HG02610 (cell line): Measurements from ENCODE around the gene FGF11.

Experiments
- ATAC-seq: cut with Tn5 transposase; IDR thresholded peaks from one replicate; pipeline ENCODE4 v1.9.1; 2021; ENCODE audit warnings: mild to moderate bottlenecking, moderate library complexity; ENCODE audit not compliant: unreplicated experiment

The FGF11 gene

DNA sequence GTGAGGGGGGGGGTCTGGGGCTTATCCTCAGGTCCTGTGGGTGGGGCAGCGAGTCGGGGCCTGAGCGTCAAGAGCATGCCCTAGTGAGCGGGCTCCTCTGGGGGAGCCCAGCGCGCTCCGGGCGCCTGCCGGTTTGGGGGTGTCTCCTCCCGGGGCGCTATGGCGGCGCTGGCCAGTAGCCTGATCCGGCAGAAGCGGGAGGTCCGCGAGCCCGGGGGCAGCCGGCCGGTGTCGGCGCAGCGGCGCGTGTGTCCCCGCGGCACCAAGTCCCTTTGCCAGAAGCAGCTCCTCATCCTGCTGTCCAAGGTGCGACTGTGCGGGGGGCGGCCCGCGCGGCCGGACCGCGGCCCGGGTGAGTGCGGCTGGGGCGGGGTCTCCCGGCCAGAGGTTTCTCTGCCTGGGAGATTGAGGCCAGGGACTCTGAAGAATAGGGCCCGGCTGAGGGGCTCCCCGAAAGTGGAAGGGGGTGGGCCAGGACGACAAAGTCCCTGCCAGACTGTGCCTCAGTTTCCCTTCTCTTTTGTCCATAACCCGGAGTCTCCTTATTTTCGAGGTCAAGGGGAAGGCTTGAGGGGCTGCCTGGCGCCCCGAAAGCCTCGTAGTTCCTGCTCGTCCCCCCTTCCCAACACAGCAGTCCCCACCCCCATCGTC, at the start of gene FGF11:
FGF11 (plus strand) TSS at position 51 of the 651 bp plus-strand sequence; CDS start at position 160, 109 bp downstream.
- no peak for ATAC-seq

DNA sequence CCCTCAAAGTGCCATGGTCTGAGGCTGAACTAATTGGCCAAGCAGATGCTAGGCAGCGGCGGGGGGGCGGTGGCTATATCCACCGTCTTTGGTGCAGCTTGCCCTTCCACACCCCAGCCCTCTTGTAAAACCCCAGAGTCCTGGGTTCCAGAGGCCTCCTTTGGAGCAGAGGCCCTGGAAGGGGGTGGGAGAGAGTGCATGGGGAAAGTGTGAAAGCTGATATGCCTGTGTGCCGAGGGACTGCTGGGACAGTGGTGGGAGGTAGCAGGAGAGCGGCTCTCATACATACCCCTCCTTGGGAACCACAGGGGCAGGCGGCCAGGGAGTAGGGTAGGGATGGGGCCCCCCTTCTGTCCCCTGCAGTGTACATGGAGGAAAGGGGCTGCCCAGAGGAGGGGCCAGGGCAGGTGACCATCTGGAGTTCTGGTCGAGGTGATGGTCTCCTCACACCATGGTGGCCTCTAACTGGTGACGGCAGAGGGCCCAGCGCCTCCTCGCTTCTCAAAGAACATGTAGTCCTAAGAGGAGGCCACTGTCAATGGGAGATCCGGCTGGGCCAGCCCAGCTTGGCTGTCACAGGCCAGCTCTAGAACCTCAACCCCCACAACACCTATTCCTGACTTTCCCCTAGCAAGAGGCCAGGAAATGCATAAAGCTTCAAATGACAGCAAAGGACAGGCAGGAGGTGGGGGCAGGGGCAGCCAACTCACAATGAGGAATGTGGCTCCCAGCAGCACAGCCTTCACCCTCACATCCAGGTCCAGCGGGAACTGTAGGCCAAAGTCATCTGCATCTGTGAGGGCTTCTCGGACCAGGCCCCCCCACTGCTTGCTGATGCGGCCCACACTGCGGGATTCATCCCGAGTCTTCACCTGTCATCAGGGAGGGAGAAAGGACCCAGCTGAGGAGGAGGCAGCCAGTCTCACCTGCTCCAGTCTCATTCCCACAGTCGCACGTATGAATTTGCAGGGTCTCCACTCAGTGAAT, 49.1 kb upstream of the FGF11 start:
- no peak for ATAC-seq

DNA sequence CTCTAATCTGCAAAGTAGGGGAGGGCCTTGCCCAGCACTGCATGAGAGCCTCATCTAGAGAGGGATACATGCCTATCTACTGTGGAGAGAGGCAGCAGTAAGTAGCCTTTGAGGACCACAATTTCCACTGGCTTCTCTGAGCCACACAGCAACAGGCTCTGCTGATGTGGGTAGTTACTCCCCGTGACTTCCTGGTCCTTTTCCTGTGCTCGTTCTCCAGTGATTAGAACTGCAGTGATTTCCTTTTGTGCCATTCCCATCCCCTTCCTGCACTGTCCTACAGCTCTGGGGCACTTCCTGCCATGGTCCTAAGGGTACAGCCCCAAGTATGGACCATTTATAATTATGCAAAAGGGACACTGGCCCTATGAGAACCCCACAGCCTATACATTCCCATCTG, 48.0 kb upstream of the FGF11 start:
- ATAC-seq = no peak

- no peak for ATAC-seq
Observed at GRCh38 chr17:7392696-7393612, 46.4 kb upstream of the FGF11 start.

DNA sequence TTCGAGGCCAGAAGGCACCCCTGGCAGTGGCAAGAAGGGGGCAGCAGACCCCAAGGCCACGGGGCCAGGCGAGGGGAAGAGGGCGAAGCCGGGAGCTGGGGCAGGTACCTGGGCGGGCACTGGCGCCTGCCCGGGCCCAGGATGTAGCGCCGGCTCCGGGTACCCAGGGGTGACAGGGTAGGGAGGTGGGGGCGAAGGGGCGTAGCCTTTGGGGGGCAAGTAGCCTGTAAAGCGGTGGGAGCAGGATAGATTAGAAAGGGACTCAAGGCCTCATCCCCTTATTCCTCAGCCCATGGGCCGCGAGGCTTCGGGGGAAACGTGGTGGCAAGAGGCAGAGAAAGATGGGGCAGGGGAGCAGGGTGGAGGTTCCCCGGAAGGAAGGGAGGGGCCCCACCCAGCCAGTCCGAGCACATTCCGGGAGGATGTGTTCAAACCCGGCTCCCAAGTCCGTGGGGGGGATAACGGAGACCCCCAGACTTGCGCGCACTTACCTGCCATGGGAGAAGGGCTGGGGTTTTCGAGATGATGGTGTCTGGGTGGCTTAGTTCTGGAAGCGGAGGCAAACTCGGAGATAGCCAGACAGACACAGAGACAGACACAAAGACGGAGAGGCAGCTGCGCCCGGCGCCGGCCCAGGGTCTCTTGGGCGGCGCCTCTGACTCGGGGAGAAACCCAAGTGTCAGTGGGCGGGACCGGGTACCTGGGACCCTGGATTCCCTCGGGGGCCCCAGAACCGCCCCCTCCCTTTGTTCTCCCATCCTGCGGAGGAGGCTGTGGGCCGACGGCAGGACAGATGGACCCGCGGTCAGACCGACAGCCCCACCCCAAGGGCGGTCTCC, 45.5 kb upstream of the FGF11 start:
- ATAC-seq = peak; percentile 38

- peak; percentile 72 for ATAC-seq
Observed at GRCh38 chr17:7394452-7395191, 44.7 kb upstream of the FGF11 start, which contains the start of gene PLSCR3. Gene PLSCR3, minus strand, starts transcription at chr17:7394525. Its CDS starts 415 bp downstream, at chr17:7394110.

DNA sequence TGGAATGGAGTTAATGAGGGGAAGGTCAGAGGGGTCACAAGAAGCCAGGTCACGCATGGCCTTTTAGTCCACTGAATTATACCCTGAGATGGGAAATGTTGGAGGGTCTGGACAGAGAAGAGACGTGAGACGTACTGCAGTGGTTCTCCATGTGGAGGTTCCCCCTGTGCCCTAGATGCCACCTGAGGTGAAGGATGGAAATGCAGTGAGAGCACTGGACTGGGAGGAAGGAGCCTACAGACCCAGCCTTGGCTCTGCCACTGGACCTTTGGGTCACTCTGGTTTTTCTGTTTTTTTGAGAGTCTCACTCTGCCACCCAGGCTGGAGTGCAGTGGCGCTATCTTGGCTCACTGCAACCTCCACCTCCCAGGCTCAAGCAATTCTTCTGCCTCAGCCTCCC, 43.2 kb upstream of the FGF11 start:
- no peak for ATAC-seq

GRCh38 chr17:7398612-7399011, 40.7 kb upstream of the FGF11 start:
- no peak for ATAC-seq

DNA sequence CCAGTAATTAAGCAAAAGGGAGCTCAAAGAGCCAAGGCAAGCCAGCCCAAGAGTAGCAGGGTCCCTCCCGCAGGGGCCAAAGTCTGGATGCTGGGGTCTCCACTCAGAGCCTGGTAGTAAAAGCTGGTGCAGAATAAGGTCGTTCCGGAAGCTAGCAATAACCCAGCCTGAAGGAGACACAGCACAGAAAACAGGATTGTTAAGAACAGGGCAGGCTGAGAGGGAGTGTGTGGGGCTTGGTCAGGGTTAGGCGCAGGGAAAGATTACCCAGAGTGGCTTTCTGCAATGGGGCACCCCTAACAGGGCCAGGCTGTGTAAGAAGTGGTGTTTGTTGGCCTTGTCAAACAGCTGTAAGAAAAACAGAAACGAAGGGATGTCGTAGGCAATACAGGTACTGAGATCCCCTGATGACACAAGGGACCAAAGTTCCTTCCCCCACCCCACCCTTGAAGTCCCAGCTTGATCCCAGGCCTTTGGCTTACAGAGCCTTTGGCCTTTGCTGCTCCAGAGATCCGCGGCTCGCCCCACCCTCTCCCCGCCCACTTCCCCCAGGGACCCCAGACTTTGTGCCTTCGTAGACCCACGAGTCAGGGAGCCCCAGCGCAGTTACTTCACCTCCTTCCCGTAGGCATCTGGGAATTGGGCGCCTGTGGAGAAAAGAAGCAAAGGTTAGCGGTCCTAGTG, 36.1 kb upstream of the FGF11 start:
- no peak for ATAC-seq

DNA sequence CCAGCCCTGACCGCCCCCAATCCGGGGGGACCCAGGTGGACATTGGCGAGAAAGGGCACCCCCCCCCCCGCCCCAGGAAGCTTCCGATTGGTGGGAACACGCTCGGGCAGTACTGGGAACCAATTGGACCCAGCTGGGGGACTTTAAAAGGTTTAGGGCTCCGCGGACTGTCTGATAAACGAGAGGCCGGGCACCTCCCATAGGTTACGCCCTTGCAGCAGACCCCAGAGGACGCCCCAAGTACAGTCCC, 35.7 kb upstream of the FGF11 start:
- no peak for ATAC-seq

DNA sequence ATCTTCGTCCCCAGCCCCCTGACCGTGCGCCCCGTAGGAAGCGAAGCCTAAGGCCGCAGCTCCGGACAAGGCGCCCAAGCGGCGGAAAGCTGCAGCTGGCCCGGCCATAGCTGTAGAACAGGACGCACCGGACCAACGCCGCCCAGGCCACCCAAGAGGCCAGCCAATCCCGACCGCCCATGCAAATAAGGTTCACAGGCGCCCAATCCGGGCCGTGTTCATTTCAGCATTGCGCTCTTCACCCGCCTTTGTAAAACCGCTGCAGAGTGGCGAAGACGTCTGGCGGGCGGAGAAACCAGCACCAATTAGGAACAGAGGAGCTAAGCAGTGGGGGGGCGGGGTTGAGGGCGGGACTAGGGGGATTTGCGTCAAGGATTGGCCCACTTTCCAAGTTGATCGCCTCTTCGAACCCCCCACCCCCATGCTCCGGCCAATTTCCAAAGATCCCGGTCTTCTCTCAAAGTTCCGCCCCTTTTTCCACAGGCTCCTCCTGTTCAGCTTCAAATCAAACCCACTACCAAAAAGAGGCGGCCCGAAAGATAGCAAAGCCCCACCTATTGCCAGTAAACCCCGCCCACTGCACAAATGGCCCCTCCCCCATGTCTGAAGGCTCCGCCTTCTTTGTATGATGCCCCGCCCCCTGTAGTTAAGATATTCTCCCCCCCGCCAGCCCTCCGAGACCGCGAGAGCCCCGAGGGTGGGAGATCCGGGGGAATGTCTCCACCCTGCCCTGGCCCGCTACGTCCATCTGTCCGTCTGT, 35.2 kb upstream of the FGF11 start, which contains the start of gene TMEM256:
TMEM256 (minus strand) TSS at position 121 of the 760 bp plus-strand sequence; CDS start at position 108, 13 bp downstream.
- ATAC-seq = peak; percentile 95

DNA sequence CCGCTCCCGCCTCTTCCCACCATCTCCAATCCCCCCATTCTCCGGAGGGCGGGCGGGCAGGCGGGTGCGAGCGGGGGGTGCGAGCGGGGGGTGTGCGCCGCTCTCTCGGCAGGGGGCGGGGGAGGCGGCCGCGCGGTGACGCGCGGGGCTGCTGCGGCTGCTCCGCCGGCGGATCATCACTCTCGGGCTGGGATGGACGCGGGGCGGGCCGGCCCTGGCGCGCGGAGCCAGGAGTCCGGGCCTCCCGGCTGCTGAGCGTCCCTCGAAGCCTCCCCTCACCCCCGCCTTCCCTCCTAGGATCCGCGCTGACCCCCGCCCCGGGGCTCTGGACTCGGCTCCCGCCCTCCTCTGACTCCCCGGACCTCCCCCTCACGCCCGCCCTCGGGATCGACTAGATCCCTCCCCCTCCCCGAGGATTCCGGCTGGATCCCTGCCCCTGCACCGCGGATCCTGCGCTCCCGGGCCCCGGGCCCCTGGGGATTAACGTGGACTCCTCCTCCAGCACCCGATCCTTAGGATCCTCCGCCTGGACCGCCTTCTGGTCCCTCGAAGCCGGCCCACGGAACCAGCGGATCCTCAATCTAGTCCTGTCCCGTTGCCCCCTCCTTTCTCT, 34.5 kb upstream of the FGF11 start:
- ATAC-seq = no peak

- no peak for ATAC-seq
Observed at GRCh38 chr17:7405350-7406234, 33.7 kb upstream of the FGF11 start.

- ATAC-seq = no peak
Observed at GRCh38 chr17:7406235-7406825, 33.0 kb upstream of the FGF11 start.

- ATAC-seq = no peak
Observed at GRCh38 chr17:7407082-7407481, 32.2 kb upstream of the FGF11 start.

DNA sequence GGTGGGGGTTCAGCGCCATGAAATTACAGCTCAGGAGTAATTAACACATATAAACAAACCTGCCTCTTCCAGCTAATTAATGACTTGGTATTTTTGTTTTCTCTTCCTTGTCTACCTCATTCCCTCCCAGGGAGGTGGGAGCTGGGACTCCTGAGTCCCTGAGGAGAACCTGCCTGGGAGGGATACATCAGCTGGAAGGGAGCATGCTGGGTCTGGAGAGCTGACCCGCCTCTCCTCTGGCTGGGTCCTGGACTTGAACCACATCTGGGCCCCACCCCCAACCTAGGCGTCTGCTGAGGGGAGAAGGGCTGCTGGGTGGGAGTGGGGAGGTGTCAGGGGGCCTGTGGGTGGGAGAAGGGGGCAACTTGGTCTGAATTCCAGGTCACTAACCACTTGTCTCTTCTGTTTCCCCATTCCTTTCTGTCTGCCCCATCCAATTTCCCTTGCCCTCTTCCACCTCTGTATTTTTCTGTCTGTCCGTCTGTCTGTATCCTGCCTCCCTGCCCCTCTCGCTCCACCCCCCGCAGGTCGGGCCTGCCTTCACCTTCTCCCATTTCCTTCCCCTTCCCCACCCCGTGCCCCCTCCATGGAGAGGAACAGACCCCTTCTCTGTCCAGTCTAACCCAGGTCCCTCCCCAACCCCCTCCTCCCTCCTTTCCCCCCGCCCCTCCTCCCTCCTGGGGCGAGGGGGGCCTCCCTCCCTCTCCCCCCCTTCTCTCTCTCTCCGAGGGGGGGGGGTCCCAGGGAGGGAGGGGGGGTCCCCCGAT, 31.6 kb upstream of the FGF11 start, which contains the start of gene NLGN2:
NLGN2 (plus strand) TSS at position 361 of the 767 bp plus-strand sequence. CDS start 411 bp downstream, outside the sequence.
- no peak for ATAC-seq
